ENCODE results near the gene TAOK1. TPM values are rescaled to one million over a fixed set of nuclear protein-coding genes. Genes with fewer than 3 reads are reported as not detected.
"Not testable (repeated sequence)": the region's sequence is repeated elsewhere in the genome, so short reads cannot be mapped to it uniquely, and the experiment has no call there.

TAOK1 gene
- total RNA-seq, 4 donors from 2014 or later: 27.5 to 92.4 (median 43.6) TPM

GRCh38 chr17:29474297-29474696 is 84.1 kb downstream of the TAOK1 start:
- H3K4me1 ChIP-seq: no peaks in the 10 kb centered on the region
- no peak overlapping the region for H3K4me3 ChIP-seq
- intact Hi-C loops (cut with DNase I; ENCODE audit: low total_unique reads): no loop called here
- WGBS, 2 donors (ENCODE audit: low coverage in 1 of 2): 83 to 92% methylated on average over 1 of the region's 1 CpG
- H3K27me3 ChIP-seq: no peaks in the 10 kb centered on the region
- H3K27ac ChIP-seq: no peak overlapping the region
- TF ChIP-seq POLR2AphosphoS5 (IDR thresholded peaks at IDR 0.05): no peak
- TF ChIP-seq POLR2A (IDR thresholded peaks at IDR 0.05): no peak
- TF ChIP-seq CTCF (IDR thresholded peaks at IDR 0.05): no peak
- TF ChIP-seq EP300 (IDR thresholded peaks at IDR 0.05; ENCODE audit: low read depth): no peak
- in situ Hi-C loops (cut with MboI; ENCODE audit: low pct_ligation_motif_present in 1 of 4, low pct_unique_long_range_greater_than_20kb in 1 of 4, low sequenced_read_pairs in 3 of 4): no loop called here
- H3K9me3 ChIP-seq: no peaks in the 10 kb centered on the region
- no peak for DNase-seq
- H3K36me3 ChIP-seq: peaks cover 0 to 18% (median 9%) of the 10 kb centered on the region in 4 donors

- Histone ChIP-seq H3K4me3 (no peak overlapping the region), H3K27me3 (no peaks in the 10 kb centered on the region), H3K9me3 (no peaks in the 10 kb centered on the region), H3K4me1 (no peaks in the 10 kb centered on the region), H3K36me3 (peaks cover 0 to 20% (median 9%) of the 10 kb centered on the region in 4 donors), H3K27ac (no peak overlapping the region)
- WGBS, 2 donors (ENCODE audit: low coverage in 1 of 2): 83 to 94% methylated on average over 2 of the region's 2 CpGs
- no peak for DNase-seq
- TF ChIP-seq POLR2A (IDR thresholded peaks at IDR 0.05) (no peak), EP300 (IDR thresholded peaks at IDR 0.05; ENCODE audit: low read depth) (no peak), CTCF (IDR thresholded peaks at IDR 0.05) (no peak), POLR2AphosphoS5 (IDR thresholded peaks at IDR 0.05) (no peak)
- in situ Hi-C loops (cut with MboI; ENCODE audit: low pct_ligation_motif_present in 1 of 4, low pct_unique_long_range_greater_than_20kb in 1 of 4, low sequenced_read_pairs in 3 of 4) (no loop called here), intact Hi-C loops (cut with DNase I; ENCODE audit: low total_unique reads) (no loop called here)
Observed at GRCh38 chr17:29475891-29476290, 85.7 kb downstream of the TAOK1 start.

GRCh38 chr17:29480249-29480928 is 90.2 kb downstream of the TAOK1 start:
- in situ Hi-C loops (cut with MboI; ENCODE audit: low pct_ligation_motif_present in 1 of 4, low pct_unique_long_range_greater_than_20kb in 1 of 4, low sequenced_read_pairs in 3 of 4); intact Hi-C loops (cut with DNase I; ENCODE audit: low total_unique reads): not testable (repeated sequence)
- peaks cover 0 to 32% (median 15%) of the 10 kb centered on the region in 4 donors for H3K36me3 ChIP-seq

GRCh38 chr17:29483503-29483902 is 93.3 kb downstream of the TAOK1 start:
- intact Hi-C loops (cut with DNase I; ENCODE audit: low total_unique reads) (no loop called here), in situ Hi-C loops (cut with MboI; ENCODE audit: low pct_ligation_motif_present in 1 of 4, low pct_unique_long_range_greater_than_20kb in 1 of 4, low sequenced_read_pairs in 3 of 4) (no loop called here)
- Histone ChIP-seq H3K27me3 (no peaks in the 10 kb centered on the region), H3K9me3 (no peaks in the 10 kb centered on the region), H3K27ac (no peak overlapping the region), H3K4me3 (no peak overlapping the region), H3K36me3 (peaks cover 0 to 36% (median 12%) of the 10 kb centered on the region in 4 donors), H3K4me1 (no peaks in the 10 kb centered on the region)
- 88 to 94% methylated on average over 1 of the region's 1 CpG for WGBS, 2 donors (ENCODE audit: low coverage in 1 of 2)
- no peak for DNase-seq
- TF ChIP-seq POLR2A (IDR thresholded peaks at IDR 0.05) (no peak), POLR2AphosphoS5 (IDR thresholded peaks at IDR 0.05) (no peak), EP300 (IDR thresholded peaks at IDR 0.05; ENCODE audit: low read depth) (no peak), CTCF (IDR thresholded peaks at IDR 0.05) (no peak)

More at GRCh38 chr17:29480249-29480928, 90.2 kb downstream of the TAOK1 start:
- WGBS, 2 donors (ENCODE audit: low coverage in 1 of 2): 61 to 70% methylated on average over 4 to 7 of the region's 7 CpGs
- H3K9me3 ChIP-seq, H3K27me3 ChIP-seq, DNase-seq, H3K4me3 ChIP-seq, H3K27ac ChIP-seq, H3K4me1 ChIP-seq: not testable (repeated sequence)

GRCh38 chr17:29495011-29495410 is 104.8 kb downstream of the TAOK1 start:
- H3K4me1 ChIP-seq: no peaks in the 10 kb centered on the region
- peaks cover 0 to 76% (median 31%) of the 10 kb centered on the region in 4 donors for H3K36me3 ChIP-seq
- in situ Hi-C loops (cut with MboI; ENCODE audit: low pct_ligation_motif_present in 1 of 4, low pct_unique_long_range_greater_than_20kb in 1 of 4, low sequenced_read_pairs in 3 of 4): no loop called here
- TF ChIP-seq CTCF (IDR thresholded peaks at IDR 0.05) (no peak), POLR2A (IDR thresholded peaks at IDR 0.05) (no peak), EP300 (IDR thresholded peaks at IDR 0.05; ENCODE audit: low read depth) (no peak), POLR2AphosphoS5 (IDR thresholded peaks at IDR 0.05) (no peak)
- no peak for DNase-seq
- no peaks in the 10 kb centered on the region for H3K9me3 ChIP-seq
- no peak overlapping the region for H3K27ac ChIP-seq
- H3K27me3 ChIP-seq: no peaks in the 10 kb centered on the region
- WGBS, 2 donors (ENCODE audit: low coverage in 1 of 2): 90 to 100% methylated on average over 1 of the region's 1 CpG
- intact Hi-C loops (cut with DNase I; ENCODE audit: low total_unique reads): no loop called here
- no peak overlapping the region for H3K4me3 ChIP-seq
